Prostate gland (tissue), 2 donors: ENCODE results near the gene FILIP1. TPM values are rescaled to one million over a fixed set of nuclear protein-coding genes. Genes with fewer than 3 reads are reported as not detected.

ENCODE experiments used
- DNase-seq: peaks from one replicate; pipeline ENCODE4 v3.0.0-alpha.2; 2019; ENCODE audit warnings: low spot score
- H3K27ac ChIP-seq, 2 donors: fragments of 200-600 bp; sonication (generic); 2 replicates each; pipeline ENCODE4 v1.5.1; 2017 to 2019
- H3K27me3 ChIP-seq: fragments of 200-600 bp; sonication (generic); replicated peaks from 2 replicates; pipeline ENCODE4 v1.5.1; 2019; ENCODE audit not compliant: insufficient read depth
- H3K36me3 ChIP-seq, 2 donors: fragments of 200-600 bp; sonication (generic); 1 replicate in 1 of 2; 2 replicates in 1 of 2; pipeline versions ENCODE4 v1.5.1 to v1.8.1; 2017 to 2019
- H3K4me1 ChIP-seq: fragments of 200-600 bp; sonication (generic); replicated peaks from 2 replicates; pipeline ENCODE4 v1.5.1; 2019
- H3K4me3 ChIP-seq, 2 donors: fragments of 200-600 bp; sonication (generic); 2 replicates each; pipeline ENCODE4 v1.5.1; 2017 to 2019
- H3K9me3 ChIP-seq: fragments of 200-600 bp; sonication (generic); 2 replicates; pipeline ENCODE4 v1.5.1; 2017
- POLR2A ChIP-seq: fragments of 450-650 bp; IDR thresholded peaks from one replicate; pipeline ENCODE4 v1.6.1; 2016; ENCODE audit warnings: antibody characterized with exemption, mild to moderate bottlenecking
- POLR2AphosphoS5 ChIP-seq: sonication (generic); formaldehyde crosslinking; IDR thresholded peaks from one replicate; pipeline ENCODE4 v1.6.1; 2017; ENCODE audit warnings: antibody characterized with exemption
- WGBS: methylation state at CpG from one replicate; pipeline ENCODE4 v1.1.5; 2018; 5-methylcytosine and 5-hydroxymethylcytosine counted together
- intact Hi-C: fragments of 100-400 bp; cut with DNase I; formaldehyde crosslinking; loops from one replicate; pipeline ENCODE4 v1.14.2; 2022
- total RNA-seq, 2 donors: library from RNA; depleted of rRNA; stranded (reverse); fragments of >200 nt; gene quantifications; one replicate each; pipeline ENCODE4 v1.1.0, GENCODE V29; 2016
- TF ChIP-seq, protein P1 (sequence below), 4 experiments: fragments of 200-600 bp in 2 of 4; fragments of 450-650 bp in 2 of 4; sonication (generic) in 2 of 4; IDR thresholded peaks; 1 replicate in 3 of 4; 2 replicates in 1 of 4; pipeline ENCODE4 v1.5.1; 2016 to 2019; ENCODE audit warnings: antibody characterized with exemption in 4 of 4, mild to moderate bottlenecking in 2 of 4, moderate library complexity in 2 of 4

Gene FILIP1
- total RNA-seq, 2 donors from 2014 or later = 2.1 to 3.3 TPM

DNA sequence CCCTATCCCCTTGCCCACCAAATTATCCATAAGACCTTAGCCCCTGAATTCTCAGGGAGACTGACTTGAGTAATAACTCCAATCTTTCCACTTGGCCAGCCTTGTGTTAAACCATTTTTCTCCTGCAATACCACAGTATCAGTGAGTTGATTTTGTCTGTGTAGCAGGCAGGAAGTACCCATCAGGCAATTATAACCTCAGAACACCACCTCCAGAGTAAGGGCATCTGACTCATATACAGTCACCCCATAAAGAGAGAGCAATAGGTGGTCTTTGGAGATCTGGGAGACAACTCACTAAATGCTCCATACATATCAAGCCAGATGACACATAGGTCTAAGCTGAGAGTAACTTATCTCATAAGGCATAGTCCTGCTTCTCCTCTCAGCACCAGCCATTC is 83.7 kb downstream of the FILIP1 start:
- intact Hi-C loops = no loop called here
- no peaks in the 10 kb centered on the region for H3K4me1 ChIP-seq
- DNase-seq = no peak
- no peaks in the 10 kb centered on the region for H3K36me3 ChIP-seq
- H3K9me3 ChIP-seq = no peaks in the 10 kb centered on the region
- H3K27ac ChIP-seq = no peak overlapping the region
- TF ChIP-seq POLR2A = no peak
- TF ChIP-seq, protein P1, sequence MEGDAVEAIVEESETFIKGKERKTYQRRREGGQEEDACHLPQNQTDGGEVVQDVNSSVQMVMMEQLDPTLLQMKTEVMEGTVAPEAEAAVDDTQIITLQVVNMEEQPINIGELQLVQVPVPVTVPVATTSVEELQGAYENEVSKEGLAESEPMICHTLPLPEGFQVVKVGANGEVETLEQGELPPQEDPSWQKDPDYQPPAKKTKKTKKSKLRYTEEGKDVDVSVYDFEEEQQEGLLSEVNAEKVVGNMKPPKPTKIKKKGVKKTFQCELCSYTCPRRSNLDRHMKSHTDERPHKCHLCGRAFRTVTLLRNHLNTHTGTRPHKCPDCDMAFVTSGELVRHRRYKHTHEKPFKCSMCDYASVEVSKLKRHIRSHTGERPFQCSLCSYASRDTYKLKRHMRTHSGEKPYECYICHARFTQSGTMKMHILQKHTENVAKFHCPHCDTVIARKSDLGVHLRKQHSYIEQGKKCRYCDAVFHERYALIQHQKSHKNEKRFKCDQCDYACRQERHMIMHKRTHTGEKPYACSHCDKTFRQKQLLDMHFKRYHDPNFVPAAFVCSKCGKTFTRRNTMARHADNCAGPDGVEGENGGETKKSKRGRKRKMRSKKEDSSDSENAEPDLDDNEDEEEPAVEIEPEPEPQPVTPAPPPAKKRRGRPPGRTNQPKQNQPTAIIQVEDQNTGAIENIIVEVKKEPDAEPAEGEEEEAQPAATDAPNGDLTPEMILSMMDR (IDR thresholded peaks at IDR 0.05) = no peak
- TF ChIP-seq POLR2AphosphoS5 = no peak
- no peak overlapping the region for H3K4me3 ChIP-seq
- H3K27me3 ChIP-seq = no peaks in the 10 kb centered on the region

GRCh38 chr6:75409286-75409685 is 84.3 kb downstream of the FILIP1 start:
- no peaks in the 10 kb centered on the region for H3K4me1 ChIP-seq
- 57% methylated on average over 3 of the region's 3 CpGs for WGBS
- intact Hi-C loops = no loop called here
- H3K4me3 ChIP-seq = no peak overlapping the region
- H3K27me3 ChIP-seq = no peaks in the 10 kb centered on the region
- H3K27ac ChIP-seq = no peak overlapping the region
- no peak for DNase-seq
- TF ChIP-seq, protein P1 (IDR thresholded peaks at IDR 0.05) = no peak
- TF ChIP-seq POLR2A (no peak), POLR2AphosphoS5 (no peak)
- no peaks in the 10 kb centered on the region for H3K36me3 ChIP-seq
- no peaks in the 10 kb centered on the region for H3K9me3 ChIP-seq

DNA sequence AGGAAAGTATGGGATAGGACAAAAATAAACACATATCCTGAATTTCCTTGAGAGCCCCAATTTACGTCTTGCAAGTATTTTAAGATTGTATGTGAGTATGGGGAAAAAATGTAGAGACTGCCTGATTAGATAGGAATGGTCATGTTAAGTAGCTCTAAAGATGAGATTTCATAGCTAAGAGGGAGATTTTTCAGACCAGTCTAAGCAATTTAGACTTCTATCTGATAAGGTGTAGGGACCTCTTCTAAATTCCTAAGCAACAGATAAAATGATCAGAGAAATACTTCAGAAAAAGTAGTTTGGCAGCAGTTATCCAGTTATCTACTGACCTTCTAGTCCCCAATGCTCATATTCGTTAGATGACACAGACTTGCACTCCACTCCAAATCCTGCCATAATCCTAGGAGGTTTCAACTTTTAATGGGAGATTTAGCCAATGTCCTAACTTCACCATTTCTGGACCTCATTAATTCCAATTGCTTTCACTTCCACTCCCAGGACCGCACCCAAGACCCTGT is 90.0 kb downstream of the FILIP1 start:
- Histone ChIP-seq H3K27ac (no peak overlapping the region), H3K9me3 (no peaks in the 10 kb centered on the region), H3K4me3 (no peak overlapping the region), H3K27me3 (no peaks in the 10 kb centered on the region), H3K36me3 (no peaks in the 10 kb centered on the region), H3K4me1 (no peaks in the 10 kb centered on the region)
- 83% methylated on average over 3 of the region's 3 CpGs for WGBS
- no peak for DNase-seq
- intact Hi-C loops = no loop called here
- TF ChIP-seq POLR2A (no peak), POLR2AphosphoS5 (no peak)
- TF ChIP-seq, protein P1 (IDR thresholded peaks at IDR 0.05) = no peak

DNA sequence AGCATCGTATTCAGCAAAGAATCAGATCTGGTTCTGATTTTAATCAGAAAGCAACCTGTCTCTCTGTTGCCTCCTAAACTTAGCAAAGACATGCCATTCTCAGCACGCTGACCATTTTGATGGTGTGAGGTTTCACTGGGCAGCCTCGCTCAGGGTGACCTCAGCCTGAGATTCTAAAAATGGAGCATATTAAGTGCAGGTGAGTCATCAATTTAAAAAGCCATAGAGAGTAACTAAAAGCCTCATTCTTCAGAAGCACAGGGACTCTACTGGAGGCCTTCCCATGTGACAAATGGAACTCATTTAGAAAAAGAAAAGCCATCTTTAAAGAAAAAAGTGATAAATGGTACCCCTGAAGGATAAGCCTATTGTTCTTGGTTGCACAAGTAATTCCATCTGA is 91.3 kb downstream of the FILIP1 start:
- DNase-seq = no peak
- no peaks in the 10 kb centered on the region for H3K9me3 ChIP-seq
- intact Hi-C loops = no loop called here
- no peaks in the 10 kb centered on the region for H3K36me3 ChIP-seq
- no peak overlapping the region for H3K4me3 ChIP-seq
- H3K27ac ChIP-seq = no peak overlapping the region
- no peaks in the 10 kb centered on the region for H3K27me3 ChIP-seq
- whole genome bisulfite sequencing = 51% methylated on average over 3 of the region's 3 CpGs
- no peaks in the 10 kb centered on the region for H3K4me1 ChIP-seq
- TF ChIP-seq, protein P1 (IDR thresholded peaks at IDR 0.05) = no peak
- no peak for TF ChIP-seq POLR2A
- no peak for TF ChIP-seq POLR2AphosphoS5

DNA sequence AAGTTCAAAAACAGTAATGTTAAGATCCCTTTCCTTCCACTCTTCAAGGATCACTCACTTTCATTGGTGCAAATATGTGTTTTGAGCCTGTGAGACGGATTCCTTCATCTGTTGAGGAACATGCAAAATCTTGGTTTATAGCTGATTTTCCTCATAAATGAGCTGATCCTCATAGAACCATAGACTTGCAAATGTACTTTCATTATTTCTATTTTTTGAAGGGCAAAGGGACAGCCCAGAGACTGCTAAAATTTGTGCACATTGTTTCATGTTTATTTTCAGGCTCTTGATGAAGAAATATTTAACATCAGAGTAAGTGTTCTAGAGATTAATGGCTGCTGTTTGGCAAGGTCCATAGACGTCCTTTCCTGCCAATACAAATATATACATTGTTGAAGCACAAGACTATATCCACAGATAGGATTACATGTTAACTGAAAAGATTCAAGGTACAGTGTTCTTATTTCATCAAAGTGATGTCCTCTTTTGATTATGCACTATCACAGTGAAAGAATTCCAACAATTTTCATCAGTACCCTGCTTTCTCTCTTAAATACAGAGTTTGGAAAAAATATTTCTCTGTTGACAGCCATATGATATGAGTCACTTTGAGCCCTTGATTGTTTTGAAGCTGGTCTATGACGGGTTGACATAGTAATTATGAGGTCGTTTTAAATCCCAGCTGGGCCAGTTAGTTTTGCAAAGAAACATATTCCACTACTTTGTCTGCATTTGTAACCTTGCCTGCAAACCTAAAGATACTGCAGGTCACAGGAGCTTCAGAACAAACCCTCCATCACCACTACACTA is 95.7 kb downstream of the FILIP1 start:
- DNase-seq = no peak
- H3K27me3 ChIP-seq = no peaks in the 10 kb centered on the region
- H3K36me3 ChIP-seq = no peaks in the 10 kb centered on the region
- 47% methylated on average over 4 of the region's 4 CpGs for WGBS
- H3K4me1 ChIP-seq = no peaks in the 10 kb centered on the region
- H3K9me3 ChIP-seq = no peaks in the 10 kb centered on the region
- no peak overlapping the region for H3K27ac ChIP-seq
- intact Hi-C loops = no loop called here
- no peak overlapping the region for H3K4me3 ChIP-seq
- TF ChIP-seq, protein P1 (IDR thresholded peaks at IDR 0.05) = no peak
- TF ChIP-seq POLR2AphosphoS5 = no peak
- TF ChIP-seq POLR2A = no peak
